ENCODE results near the gene MYCL.

DNA sequence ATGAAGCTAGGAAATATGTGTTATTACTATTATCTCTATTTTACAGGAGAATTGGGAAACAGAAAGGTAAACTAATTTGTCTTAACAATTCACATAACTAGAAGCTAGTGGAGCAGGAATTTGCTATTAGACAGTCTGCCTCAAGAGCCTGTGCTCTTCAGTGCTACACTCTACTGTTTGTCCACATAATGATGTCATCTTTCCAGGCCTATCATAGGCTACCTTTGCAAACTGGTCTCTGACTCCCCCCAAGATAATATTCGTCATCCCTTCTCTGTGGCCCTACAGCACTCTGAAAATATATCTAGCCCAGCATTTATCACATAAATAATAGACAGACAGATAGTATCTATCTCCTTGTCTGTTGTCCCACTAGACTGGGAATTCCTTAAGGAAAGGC is 52.5 kb downstream of the MYCL start:
- TF ChIP-seq, protein P1, sequence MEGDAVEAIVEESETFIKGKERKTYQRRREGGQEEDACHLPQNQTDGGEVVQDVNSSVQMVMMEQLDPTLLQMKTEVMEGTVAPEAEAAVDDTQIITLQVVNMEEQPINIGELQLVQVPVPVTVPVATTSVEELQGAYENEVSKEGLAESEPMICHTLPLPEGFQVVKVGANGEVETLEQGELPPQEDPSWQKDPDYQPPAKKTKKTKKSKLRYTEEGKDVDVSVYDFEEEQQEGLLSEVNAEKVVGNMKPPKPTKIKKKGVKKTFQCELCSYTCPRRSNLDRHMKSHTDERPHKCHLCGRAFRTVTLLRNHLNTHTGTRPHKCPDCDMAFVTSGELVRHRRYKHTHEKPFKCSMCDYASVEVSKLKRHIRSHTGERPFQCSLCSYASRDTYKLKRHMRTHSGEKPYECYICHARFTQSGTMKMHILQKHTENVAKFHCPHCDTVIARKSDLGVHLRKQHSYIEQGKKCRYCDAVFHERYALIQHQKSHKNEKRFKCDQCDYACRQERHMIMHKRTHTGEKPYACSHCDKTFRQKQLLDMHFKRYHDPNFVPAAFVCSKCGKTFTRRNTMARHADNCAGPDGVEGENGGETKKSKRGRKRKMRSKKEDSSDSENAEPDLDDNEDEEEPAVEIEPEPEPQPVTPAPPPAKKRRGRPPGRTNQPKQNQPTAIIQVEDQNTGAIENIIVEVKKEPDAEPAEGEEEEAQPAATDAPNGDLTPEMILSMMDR (IDR thresholded peaks at IDR 0.05), result no peak
- TF ChIP-seq RAD21 (conservative IDR thresholded peaks at IDR 0.05 in 1 of 2, IDR thresholded peaks at IDR 0.05 in 1 of 2), result no peak
- TF ChIP-seq, protein P2, sequence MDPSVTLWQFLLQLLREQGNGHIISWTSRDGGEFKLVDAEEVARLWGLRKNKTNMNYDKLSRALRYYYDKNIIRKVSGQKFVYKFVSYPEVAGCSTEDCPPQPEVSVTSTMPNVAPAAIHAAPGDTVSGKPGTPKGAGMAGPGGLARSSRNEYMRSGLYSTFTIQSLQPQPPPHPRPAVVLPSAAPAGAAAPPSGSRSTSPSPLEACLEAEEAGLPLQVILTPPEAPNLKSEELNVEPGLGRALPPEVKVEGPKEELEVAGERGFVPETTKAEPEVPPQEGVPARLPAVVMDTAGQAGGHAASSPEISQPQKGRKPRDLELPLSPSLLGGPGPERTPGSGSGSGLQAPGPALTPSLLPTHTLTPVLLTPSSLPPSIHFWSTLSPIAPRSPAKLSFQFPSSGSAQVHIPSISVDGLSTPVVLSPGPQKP (IDR thresholded peaks at IDR 0.05; ENCODE audit: low read depth, low read length), result no peak
- TF ChIP-seq, protein P3, sequence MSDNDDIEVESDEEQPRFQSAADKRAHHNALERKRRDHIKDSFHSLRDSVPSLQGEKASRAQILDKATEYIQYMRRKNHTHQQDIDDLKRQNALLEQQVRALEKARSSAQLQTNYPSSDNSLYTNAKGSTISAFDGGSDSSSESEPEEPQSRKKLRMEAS (IDR thresholded peaks at IDR 0.05), result no peak

Data from A549 (cell line).